ENCODE measurements around the gene USP3. TPM values are rescaled to one million over a fixed set of nuclear protein-coding genes. Genes with fewer than 3 reads are reported as not detected.

The USP3 gene
- total RNA-seq, 1 experiment from 2014 or later, result 70.2 TPM

DNA sequence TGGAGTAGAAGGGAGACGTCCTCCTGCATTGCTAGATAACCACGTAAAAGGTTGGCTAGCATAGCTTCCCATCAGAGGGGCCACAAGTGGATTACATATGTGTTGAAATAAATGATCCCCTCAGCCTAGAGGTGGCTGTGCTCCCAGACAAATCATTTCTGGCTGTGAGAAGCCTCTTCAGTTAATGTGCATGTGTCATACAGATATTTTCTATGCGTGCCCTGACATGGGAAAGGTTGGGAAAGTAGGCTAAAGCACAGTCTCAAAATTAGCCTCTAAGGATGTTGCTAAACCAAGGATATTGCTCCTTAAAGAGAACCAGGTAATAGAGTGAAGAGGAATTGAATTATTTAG lies 17.8 kb downstream of the USP3 start:
- Mint-ChIP-seq H3K27ac (ENCODE audit: low read depth, unreplicated experiment) (peak overlapping the region; percentile 41), H3K36me3 (ENCODE audit: insufficient read depth, unreplicated experiment) (peaks cover 4% of the 10 kb centered on the region), H3K4me1 (ENCODE audit: insufficient read depth, unreplicated experiment) (peaks cover 64% of the 10 kb centered on the region), H3K4me3 (ENCODE audit: unreplicated experiment) (no peak overlapping the region), H3K9me3 (ENCODE audit: unreplicated experiment) (no peaks in the 10 kb centered on the region), H3K27me3 (ENCODE audit: insufficient read depth, unreplicated experiment) (no peaks in the 10 kb centered on the region)
- CTCF ChIA-PET, result interaction anchor here (1.1 to 2.3 kb wide), 8 partner anchors 10 to 78 kb away, joined by 3 to 7 read pairs (median 5); partner anchors contain the start of gene USP3
- DNase-seq (ENCODE audit: unreplicated experiment), result peak; percentile 73
- POLR2A ChIA-PET, result interaction anchor here (1.3 to 14.2 kb wide), 11 partner anchors 8 to 78 kb away, joined by 3 to 366 read pairs (median 27); partner anchors contain the start of gene USP3
- no TSS peak for BruUV-seq (replicated peaks)
- TF ChIP-seq, protein P1, sequence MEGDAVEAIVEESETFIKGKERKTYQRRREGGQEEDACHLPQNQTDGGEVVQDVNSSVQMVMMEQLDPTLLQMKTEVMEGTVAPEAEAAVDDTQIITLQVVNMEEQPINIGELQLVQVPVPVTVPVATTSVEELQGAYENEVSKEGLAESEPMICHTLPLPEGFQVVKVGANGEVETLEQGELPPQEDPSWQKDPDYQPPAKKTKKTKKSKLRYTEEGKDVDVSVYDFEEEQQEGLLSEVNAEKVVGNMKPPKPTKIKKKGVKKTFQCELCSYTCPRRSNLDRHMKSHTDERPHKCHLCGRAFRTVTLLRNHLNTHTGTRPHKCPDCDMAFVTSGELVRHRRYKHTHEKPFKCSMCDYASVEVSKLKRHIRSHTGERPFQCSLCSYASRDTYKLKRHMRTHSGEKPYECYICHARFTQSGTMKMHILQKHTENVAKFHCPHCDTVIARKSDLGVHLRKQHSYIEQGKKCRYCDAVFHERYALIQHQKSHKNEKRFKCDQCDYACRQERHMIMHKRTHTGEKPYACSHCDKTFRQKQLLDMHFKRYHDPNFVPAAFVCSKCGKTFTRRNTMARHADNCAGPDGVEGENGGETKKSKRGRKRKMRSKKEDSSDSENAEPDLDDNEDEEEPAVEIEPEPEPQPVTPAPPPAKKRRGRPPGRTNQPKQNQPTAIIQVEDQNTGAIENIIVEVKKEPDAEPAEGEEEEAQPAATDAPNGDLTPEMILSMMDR (IDR thresholded peaks at IDR 0.05; ENCODE audit: unreplicated experiment), result no peak
- intact Hi-C loops (cut with micrococcal nuclease), result no loop called here

DNA sequence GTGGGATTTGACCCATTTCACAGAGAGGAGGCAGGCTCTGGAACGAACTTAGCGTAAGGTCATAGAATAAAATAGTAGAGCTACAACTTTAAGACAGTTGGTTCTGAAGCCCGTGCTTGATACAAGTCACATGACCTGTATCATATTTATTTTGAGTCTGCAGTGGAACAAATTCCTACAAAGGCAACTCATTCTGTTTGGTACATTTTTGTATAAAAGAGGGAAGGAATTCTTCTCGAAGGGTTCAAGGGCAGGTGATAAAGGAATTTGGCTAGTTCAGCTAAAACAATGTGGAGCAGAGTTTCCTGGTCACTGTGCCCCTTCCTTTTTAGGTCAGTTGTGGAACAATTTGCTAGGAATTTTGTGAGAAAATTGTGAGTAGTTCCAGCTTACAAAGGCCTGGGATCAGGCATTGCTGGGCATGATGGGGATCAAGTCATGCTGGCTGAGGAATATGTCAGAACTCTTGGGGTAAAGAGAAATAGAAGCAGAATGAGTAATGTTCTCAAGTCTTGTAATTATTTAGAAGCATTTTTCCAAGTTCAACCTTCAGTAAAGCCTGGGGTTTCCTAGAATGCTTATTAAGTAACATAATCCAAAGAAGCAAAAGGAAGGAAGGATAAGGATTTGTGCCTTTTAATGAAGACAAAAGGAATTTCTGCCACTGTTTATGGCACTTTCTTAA lies 19.1 kb downstream of the USP3 start:
- POLR2A ChIA-PET, result interaction anchor here (1.1 to 14.2 kb wide), 10 partner anchors 10 to 143 kb away, joined by 3 to 366 read pairs (median 28); partner anchors contain the start of gene USP3
- BruUV-seq (replicated peaks), result no TSS peak
- TF ChIP-seq, protein P1 (IDR thresholded peaks at IDR 0.05; ENCODE audit: unreplicated experiment), result no peak
- intact Hi-C loops (cut with micrococcal nuclease), result no loop called here
- CTCF ChIA-PET, result interaction anchor here (0.6 to 2.1 kb wide), 5 partner anchors 9 to 76 kb away, joined by 3 to 7 read pairs (median 3); no protein-coding TSS in a partner anchor
- H3K27ac Mint-ChIP-seq (ENCODE audit: low read depth, unreplicated experiment), result peak overlapping the region; percentile 83
- H3K36me3 Mint-ChIP-seq (ENCODE audit: insufficient read depth, unreplicated experiment), result peaks cover 4% of the 10 kb centered on the region
- peaks cover 58% of the 10 kb centered on the region for H3K4me1 Mint-ChIP-seq (ENCODE audit: insufficient read depth, unreplicated experiment)
- no peak overlapping the region for H3K4me3 Mint-ChIP-seq (ENCODE audit: unreplicated experiment)
- DNase-seq (ENCODE audit: unreplicated experiment), result no peak
- H3K27me3 Mint-ChIP-seq (ENCODE audit: insufficient read depth, unreplicated experiment), result no peaks in the 10 kb centered on the region
- no peaks in the 10 kb centered on the region for H3K9me3 Mint-ChIP-seq (ENCODE audit: unreplicated experiment)

DNA sequence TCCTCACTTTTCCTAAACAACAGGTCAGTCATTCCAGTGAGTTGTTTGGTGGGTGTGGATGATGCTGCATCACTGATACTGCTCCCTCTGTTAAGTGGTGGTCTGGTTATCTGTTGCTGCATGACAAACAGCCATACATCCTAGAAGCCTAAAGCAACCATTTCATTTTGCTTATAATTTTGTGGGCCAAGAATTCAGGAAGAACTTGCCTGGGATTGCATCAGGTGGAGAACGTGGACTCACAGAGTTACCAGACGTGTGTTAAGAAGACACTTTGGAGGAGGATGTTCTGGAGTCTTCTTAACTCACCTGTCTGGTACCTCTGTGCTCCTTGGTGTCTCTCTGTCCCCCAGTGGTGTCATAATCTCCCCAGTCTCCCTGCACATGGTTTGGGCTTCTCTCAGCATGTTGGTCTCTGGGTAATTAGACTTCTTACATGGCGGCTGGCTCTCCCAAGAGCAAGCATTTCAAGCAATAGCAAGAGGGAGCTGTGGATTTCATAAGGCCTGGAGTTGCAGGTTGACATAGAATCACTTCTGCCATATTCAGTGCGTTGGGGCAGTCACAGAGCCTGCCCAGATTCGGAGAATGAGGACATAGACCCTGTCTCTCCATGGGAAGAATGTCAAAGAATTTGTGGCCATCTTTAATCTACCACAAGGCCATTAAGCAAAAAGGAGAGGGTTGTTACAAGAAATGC lies 20.1 kb downstream of the USP3 start:
- BruUV-seq (replicated peaks), result no TSS peak
- Mint-ChIP-seq H3K27me3 (ENCODE audit: insufficient read depth, unreplicated experiment) (no peaks in the 10 kb centered on the region), H3K27ac (ENCODE audit: low read depth, unreplicated experiment) (peak overlapping the region; percentile 83), H3K4me1 (ENCODE audit: insufficient read depth, unreplicated experiment) (peaks cover 48% of the 10 kb centered on the region), H3K9me3 (ENCODE audit: unreplicated experiment) (no peaks in the 10 kb centered on the region), H3K4me3 (ENCODE audit: unreplicated experiment) (no peak overlapping the region), H3K36me3 (ENCODE audit: insufficient read depth, unreplicated experiment) (peaks cover 4% of the 10 kb centered on the region)
- no peak for DNase-seq (ENCODE audit: unreplicated experiment)
- TF ChIP-seq, protein P1 (IDR thresholded peaks at IDR 0.05; ENCODE audit: unreplicated experiment), result no peak
- ChIA-PET POLR2A (interaction anchor here (0.8 to 14.2 kb wide), 6 partner anchors 10 to 144 kb away, joined by 3 to 366 read pairs (median 16); partner anchors contain the start of gene USP3), CTCF (interaction anchor here (0.9 to 2.0 kb wide), 2 partner anchors 37 to 75 kb away, joined by 3 to 7 read pairs; no protein-coding TSS in a partner anchor)
- intact Hi-C loops (cut with micrococcal nuclease), result no loop called here

DNA sequence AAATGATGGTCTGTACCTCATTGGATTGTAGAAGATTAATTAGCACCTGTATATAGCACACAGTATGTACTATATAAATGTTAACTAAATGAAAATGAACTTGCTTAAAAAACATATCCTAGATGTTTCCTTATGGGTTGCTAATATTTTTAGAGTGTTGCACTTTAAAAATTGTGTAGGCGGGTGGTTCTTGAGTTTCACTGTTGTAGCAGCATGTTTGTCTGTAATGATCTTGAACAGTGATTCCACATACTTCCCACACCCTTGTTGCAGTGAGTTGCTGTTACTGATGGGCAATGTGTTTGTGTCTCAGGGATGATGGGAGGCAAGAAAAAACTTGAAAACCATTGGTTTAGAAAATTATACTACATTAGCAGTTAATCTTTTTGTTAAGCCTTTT lies 22.0 kb downstream of the USP3 start:
- ChIA-PET CTCF (no interaction called here), POLR2A (interaction anchor here (14.2 kb wide), 1 partner anchor 22 kb away, joined by 366 read pairs; the partner anchor contains the start of gene USP3)
- no TSS peak for BruUV-seq (replicated peaks)
- DNase-seq (ENCODE audit: unreplicated experiment), result no peak
- H3K36me3 Mint-ChIP-seq (ENCODE audit: insufficient read depth, unreplicated experiment), result peaks cover 6% of the 10 kb centered on the region
- TF ChIP-seq, protein P1 (IDR thresholded peaks at IDR 0.05; ENCODE audit: unreplicated experiment), result no peak
- H3K9me3 Mint-ChIP-seq (ENCODE audit: unreplicated experiment), result no peaks in the 10 kb centered on the region
- no peaks in the 10 kb centered on the region for H3K27me3 Mint-ChIP-seq (ENCODE audit: insufficient read depth, unreplicated experiment)
- intact Hi-C loops (cut with micrococcal nuclease), result no loop called here
- H3K4me1 Mint-ChIP-seq (ENCODE audit: insufficient read depth, unreplicated experiment), result peaks cover 47% of the 10 kb centered on the region
- H3K27ac Mint-ChIP-seq (ENCODE audit: low read depth, unreplicated experiment), result no peak overlapping the region
- no peak overlapping the region for H3K4me3 Mint-ChIP-seq (ENCODE audit: unreplicated experiment)

Data from MCF 10A (cell line).